Measurements from ENCODE around the gene ACTN1. TPM values are rescaled to one million over a fixed set of nuclear protein-coding genes. Genes with fewer than 3 reads are reported as not detected.

ACTN1 gene
- total RNA-seq, 1 donor from 2014 or later = 77.1 TPM

DNA sequence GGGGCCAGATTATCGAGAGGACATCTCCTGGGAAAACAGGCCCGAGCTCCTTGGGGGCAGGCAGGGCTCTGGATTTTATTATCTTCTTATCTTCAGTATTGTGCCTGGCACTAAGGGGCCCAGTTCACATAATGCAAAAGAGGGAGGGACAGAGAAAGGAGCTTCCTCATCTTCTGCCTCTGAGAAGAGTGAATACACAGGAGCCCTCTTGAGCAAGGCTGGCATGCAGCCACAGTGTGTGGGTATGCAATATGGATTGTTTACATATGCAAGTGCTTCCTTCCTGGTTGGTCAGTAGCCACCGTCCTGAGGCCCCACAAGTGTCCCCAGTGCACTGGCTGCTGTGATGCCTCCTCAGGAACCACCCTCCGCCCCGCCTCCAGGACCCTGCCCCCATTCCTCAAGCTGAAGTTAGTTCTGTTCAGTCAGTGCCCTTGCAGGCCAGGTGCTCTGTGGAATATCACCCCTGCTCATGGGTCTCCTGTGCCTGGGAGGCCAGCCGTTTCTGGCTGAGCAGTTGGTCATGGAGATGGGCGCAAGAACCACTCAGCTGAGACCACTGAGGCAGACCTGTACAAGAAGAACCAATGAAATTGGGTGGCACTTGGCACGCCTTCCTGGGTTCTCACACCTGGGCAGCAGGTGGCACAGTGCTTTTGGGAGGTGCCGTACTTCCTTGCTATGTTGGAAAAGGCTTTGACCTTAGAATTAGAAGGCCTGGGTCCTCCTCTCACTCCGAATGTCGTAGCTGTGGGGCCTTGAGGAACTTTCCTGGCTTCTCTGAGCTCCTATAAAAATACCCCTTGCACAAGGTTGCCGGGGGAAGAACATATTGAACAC, 35.1 kb upstream of the ACTN1 start:
- no peaks in the 10 kb centered on the region for H3K27me3 Mint-ChIP-seq (ENCODE audit: low read depth)

DNA sequence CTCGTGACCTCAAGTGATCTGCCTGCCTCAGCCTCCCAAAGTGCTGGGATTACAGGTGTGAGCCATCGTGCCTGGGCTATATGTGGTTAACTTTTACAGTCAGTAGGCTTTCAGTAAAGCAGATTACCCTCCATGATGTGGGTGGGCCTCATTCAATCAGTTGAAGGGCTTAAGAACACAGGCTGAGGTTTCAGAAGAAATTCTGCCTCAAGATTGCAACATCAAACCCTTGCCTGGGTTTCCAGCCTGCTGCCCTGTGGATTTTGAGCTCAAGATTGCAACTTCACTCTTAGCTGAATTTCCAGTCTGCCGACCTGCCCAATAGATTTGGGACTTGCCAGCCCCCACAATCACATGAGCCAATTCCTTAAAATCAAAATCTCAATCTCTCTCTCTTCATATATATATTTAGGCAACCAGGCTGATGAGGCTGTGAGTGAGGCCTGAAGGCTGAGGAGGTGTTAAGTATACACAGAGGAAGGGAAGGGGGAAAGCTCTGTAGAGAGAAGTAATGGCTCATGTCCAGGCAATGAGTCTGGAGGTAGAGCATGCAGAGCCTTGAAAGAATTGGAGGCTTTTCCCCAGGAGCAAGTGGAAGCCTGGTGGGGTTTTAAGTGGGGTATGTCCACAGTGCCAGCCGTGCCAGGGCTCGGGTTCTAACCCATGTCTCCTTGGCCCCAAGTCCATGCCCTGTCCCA, 33.3 kb upstream of the ACTN1 start:
- Mint-ChIP-seq H3K4me1 (no peaks in the 10 kb centered on the region), H3K4me3 (no peak overlapping the region), H3K27ac (ENCODE audit: unreplicated experiment) (no peak overlapping the region), H3K36me3 (ENCODE audit: low read depth) (no peaks in the 10 kb centered on the region), H3K27me3 (ENCODE audit: low read depth) (no peaks in the 10 kb centered on the region), H3K9me3 (no peaks in the 10 kb centered on the region)
- DNase-seq (ENCODE audit: low read depth, low spot score) = no peak
- TF ChIP-seq, protein P1, sequence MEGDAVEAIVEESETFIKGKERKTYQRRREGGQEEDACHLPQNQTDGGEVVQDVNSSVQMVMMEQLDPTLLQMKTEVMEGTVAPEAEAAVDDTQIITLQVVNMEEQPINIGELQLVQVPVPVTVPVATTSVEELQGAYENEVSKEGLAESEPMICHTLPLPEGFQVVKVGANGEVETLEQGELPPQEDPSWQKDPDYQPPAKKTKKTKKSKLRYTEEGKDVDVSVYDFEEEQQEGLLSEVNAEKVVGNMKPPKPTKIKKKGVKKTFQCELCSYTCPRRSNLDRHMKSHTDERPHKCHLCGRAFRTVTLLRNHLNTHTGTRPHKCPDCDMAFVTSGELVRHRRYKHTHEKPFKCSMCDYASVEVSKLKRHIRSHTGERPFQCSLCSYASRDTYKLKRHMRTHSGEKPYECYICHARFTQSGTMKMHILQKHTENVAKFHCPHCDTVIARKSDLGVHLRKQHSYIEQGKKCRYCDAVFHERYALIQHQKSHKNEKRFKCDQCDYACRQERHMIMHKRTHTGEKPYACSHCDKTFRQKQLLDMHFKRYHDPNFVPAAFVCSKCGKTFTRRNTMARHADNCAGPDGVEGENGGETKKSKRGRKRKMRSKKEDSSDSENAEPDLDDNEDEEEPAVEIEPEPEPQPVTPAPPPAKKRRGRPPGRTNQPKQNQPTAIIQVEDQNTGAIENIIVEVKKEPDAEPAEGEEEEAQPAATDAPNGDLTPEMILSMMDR (conservative IDR thresholded peaks at IDR 0.05) = no peak

More for the DNA sequence above, 35.1 kb upstream of the ACTN1 start:
- no peak overlapping the region for H3K4me3 Mint-ChIP-seq
- H3K9me3 Mint-ChIP-seq = no peaks in the 10 kb centered on the region
- H3K4me1 Mint-ChIP-seq = no peaks in the 10 kb centered on the region
- DNase-seq (ENCODE audit: low read depth, low spot score) = no peak
- TF ChIP-seq, protein P1 (conservative IDR thresholded peaks at IDR 0.05) = no peak
- no peaks in the 10 kb centered on the region for H3K36me3 Mint-ChIP-seq (ENCODE audit: low read depth)
- H3K27ac Mint-ChIP-seq (ENCODE audit: unreplicated experiment) = no peak overlapping the region

DNA sequence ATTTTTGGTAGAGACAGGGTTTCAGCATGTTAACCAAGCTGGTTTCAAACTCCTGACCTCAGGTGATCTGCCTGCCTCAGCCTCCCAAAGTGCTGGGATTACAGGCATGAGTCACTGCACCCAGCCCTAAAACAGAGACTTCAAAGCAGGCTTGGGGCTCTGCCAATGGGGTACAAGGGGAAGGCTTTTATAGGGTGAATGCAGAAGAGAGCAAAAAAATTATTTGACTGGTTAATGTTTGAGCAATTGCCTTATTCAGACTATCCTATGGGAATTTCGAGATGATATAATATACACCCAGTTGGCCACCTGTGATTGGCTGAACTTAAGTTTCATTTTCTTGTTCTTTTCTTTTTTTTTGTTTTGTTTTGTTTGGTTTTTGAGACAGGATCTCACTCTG, 31.5 kb upstream of the ACTN1 start:
- DNase-seq (ENCODE audit: low read depth, low spot score) = no peak
- H3K4me1 Mint-ChIP-seq = peaks cover 2% of the 10 kb centered on the region
- H3K27me3 Mint-ChIP-seq (ENCODE audit: low read depth) = no peaks in the 10 kb centered on the region
- no peak overlapping the region for H3K4me3 Mint-ChIP-seq
- H3K36me3 Mint-ChIP-seq (ENCODE audit: low read depth) = no peaks in the 10 kb centered on the region
- TF ChIP-seq, protein P1 (conservative IDR thresholded peaks at IDR 0.05) = no peak
- H3K27ac Mint-ChIP-seq (ENCODE audit: unreplicated experiment) = no peak overlapping the region
- no peaks in the 10 kb centered on the region for H3K9me3 Mint-ChIP-seq

DNA sequence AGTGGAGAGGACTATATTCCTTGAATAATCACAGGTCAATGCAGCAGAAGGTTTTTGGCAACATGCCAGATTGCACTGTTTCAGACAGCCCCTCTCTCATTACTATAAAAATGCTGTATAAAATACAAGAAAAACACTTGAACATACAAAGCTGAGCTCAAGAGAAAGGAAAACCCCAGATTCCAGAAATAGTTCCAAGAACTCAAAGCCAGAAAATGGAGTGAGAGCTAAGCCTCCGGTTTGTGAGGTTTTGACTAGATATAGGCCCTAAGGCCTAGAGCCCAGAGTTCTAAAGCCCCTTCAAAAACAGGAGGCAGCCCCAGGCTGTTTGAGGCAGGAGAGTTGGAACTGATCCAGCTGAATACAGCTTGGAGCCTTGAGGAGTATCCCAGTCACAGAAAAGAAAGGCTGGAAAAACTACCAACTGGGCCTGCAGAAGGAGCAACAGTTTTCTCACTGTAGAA, 29.4 kb upstream of the ACTN1 start:
- Mint-ChIP-seq H3K9me3 (no peaks in the 10 kb centered on the region), H3K36me3 (ENCODE audit: low read depth) (no peaks in the 10 kb centered on the region), H3K27me3 (ENCODE audit: low read depth) (no peaks in the 10 kb centered on the region), H3K4me3 (no peak overlapping the region), H3K27ac (ENCODE audit: unreplicated experiment) (no peak overlapping the region), H3K4me1 (peaks cover 10% of the 10 kb centered on the region)
- DNase-seq (ENCODE audit: low read depth, low spot score) = no peak
- TF ChIP-seq, protein P1 (conservative IDR thresholded peaks at IDR 0.05) = no peak

DNA sequence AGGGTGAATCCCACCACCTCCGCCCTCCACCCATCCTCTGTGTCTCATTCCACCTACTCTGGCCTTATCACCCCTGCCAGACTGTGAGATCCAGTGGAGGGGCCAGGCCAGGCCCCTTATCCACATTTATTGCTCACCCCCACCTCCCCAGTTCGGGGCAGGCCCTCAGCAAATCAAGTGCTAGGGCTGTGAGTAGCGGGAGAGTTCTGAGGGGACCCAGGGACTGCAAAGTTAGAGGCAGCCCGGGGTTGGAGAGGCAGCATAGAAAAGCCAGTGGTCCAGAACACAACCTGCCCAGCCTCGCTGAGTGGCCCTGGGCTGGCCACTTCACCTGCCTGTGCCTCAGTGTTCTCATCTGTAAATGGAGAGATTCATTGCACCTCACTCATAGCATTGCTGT, 27.2 kb upstream of the ACTN1 start:
- Mint-ChIP-seq H3K36me3 (ENCODE audit: low read depth) (no peaks in the 10 kb centered on the region), H3K27me3 (ENCODE audit: low read depth) (no peaks in the 10 kb centered on the region), H3K9me3 (peaks cover 4% of the 10 kb centered on the region), H3K27ac (ENCODE audit: unreplicated experiment) (no peak overlapping the region), H3K4me1 (peaks cover 10% of the 10 kb centered on the region), H3K4me3 (no peak overlapping the region)
- no peak for DNase-seq (ENCODE audit: low read depth, low spot score)
- TF ChIP-seq, protein P1 (conservative IDR thresholded peaks at IDR 0.05) = no peak
